GM18909 (cell line): ENCODE measurements around the gene PCLO.
"Not testable (repeated sequence)": the region's sequence is repeated elsewhere in the genome, so short reads cannot be mapped to it uniquely, and the experiment has no call there.

Experiments used
- ATAC-seq: cut with Tn5 transposase; IDR thresholded peaks from one replicate; pipeline ENCODE4 v1.9.1; 2021; ENCODE audit warnings: mild to moderate bottlenecking; ENCODE audit not compliant: unreplicated experiment, poor library complexity

The PCLO gene

GRCh38 chr7:83143107-83143506, 19.6 kb downstream of the PCLO start:
- ATAC-seq = no peak

GRCh38 chr7:83142365-83142764, 20.3 kb downstream of the PCLO start:
- ATAC-seq = no peak

GRCh38 chr7:83141927-83142326, 20.8 kb downstream of the PCLO start:
- no peak for ATAC-seq

- no peak for ATAC-seq
These were observed 31.8 kb downstream of the PCLO start for GRCh38 chr7:83130623-83131545.

GRCh38 chr7:83130191-83130590, 32.5 kb downstream of the PCLO start:
- ATAC-seq = no peak

GRCh38 chr7:83119494-83119893, 43.2 kb downstream of the PCLO start:
- no peak for ATAC-seq

GRCh38 chr7:83119026-83119382, 43.7 kb downstream of the PCLO start:
- ATAC-seq = no peak

GRCh38 chr7:83118347-83119025, 44.2 kb downstream of the PCLO start:
- ATAC-seq = no peak

GRCh38 chr7:83117466-83117865, 45.2 kb downstream of the PCLO start:
- ATAC-seq = no peak

- no peak for ATAC-seq
These were observed 51.3 kb downstream of the PCLO start for GRCh38 chr7:83111391-83111790.

- ATAC-seq = no peak
These were observed 53.3 kb downstream of the PCLO start for GRCh38 chr7:83109352-83109751.

GRCh38 chr7:83105948-83106347, 56.7 kb downstream of the PCLO start:
- no peak for ATAC-seq

GRCh38 chr7:83105063-83105462, 57.6 kb downstream of the PCLO start:
- ATAC-seq = no peak

- no peak for ATAC-seq
These were observed 61.2 kb downstream of the PCLO start for GRCh38 chr7:83101530-83101929.

GRCh38 chr7:83096065-83096580, 66.6 kb downstream of the PCLO start:
- no peak for ATAC-seq

GRCh38 chr7:83085299-83085698, 77.4 kb downstream of the PCLO start:
- ATAC-seq = no peak

GRCh38 chr7:83079879-83080278, 82.8 kb downstream of the PCLO start:
- ATAC-seq = not testable (repeated sequence)

- no peak for ATAC-seq
These were observed 85.4 kb downstream of the PCLO start for GRCh38 chr7:83077328-83077727.

GRCh38 chr7:83072576-83073517, 89.8 kb downstream of the PCLO start:
- no peak for ATAC-seq

- ATAC-seq = no peak
These were observed 97.0 kb downstream of the PCLO start for GRCh38 chr7:83065714-83066113.
